Sciatic nerve (tissue), 2 donors: ENCODE data around the gene MLPH. TPM values are rescaled to one million over a fixed set of nuclear protein-coding genes. Genes with fewer than 3 reads are reported as not detected.
A peak's percentile ranks its signal among the peaks of the same experiment; 100 is the strongest.

Experiments
- ATAC-seq: fragments of 200-7000 bp; cut with Tn5 transposase; one replicate; pipeline ENCODE4 v1.9.1; 2020; ENCODE audit warnings: mild to moderate bottlenecking, moderate library complexity
- DNase-seq: peaks from one replicate; pipeline ENCODE4 v3.0.0-alpha.2; 2020; ENCODE audit warnings: low spot score
- intact Hi-C: fragments of 100-400 bp; cut with DNase I; formaldehyde crosslinking; loops from one replicate; pipeline ENCODE4 v1.14.2; 2022
- total RNA-seq: library from RNA; stranded (reverse); fragmentation: NEBNext Ultra II Directional; extraction: Animal tissue kit (Norgen Biotek cat#: 25700); gene quantifications from one replicate; pipeline ENCODE4 v1.2.1, GENCODE V29; 2021
- donor health status: DM: no; HTN: no; CAD: no.
- donor health status: DM: no; HTN: no; CAD: no.

Gene MLPH
- total RNA-seq, 1 donor from 2014 or later, result 25.5 TPM

GRCh38 chr2:237570776-237571335 lies 83.8 kb downstream of the MLPH start:
- DNase-seq (no peak), ATAC-seq (no peak)
- intact Hi-C loops, result loop anchor here (5.0 kb wide), 1 partner anchor 59 kb away; no protein-coding TSS in a partner anchor

- DNase-seq (no peak), ATAC-seq (peak; percentile 4)
- intact Hi-C loops, result loop anchor here (5.0 kb wide), 1 partner anchor 59 kb away; no protein-coding TSS in a partner anchor
Measured at GRCh38 chr2:237571551-237571950, 84.5 kb downstream of the MLPH start.

GRCh38 chr2:237572021-237572741 lies 85.1 kb downstream of the MLPH start:
- intact Hi-C loops, result loop anchor here (5.0 kb wide), 1 partner anchor 60 kb away; no protein-coding TSS in a partner anchor
- DNase-seq (peak; percentile 97), ATAC-seq (peak; percentile 96)

- DNase-seq, result no peak
- intact Hi-C loops, result loop anchor here (5.0 kb wide), 1 partner anchor 60 kb away; no protein-coding TSS in a partner anchor
- ATAC-seq, result peak; percentile 1
Measured at GRCh38 chr2:237572742-237573101, 85.7 kb downstream of the MLPH start.

GRCh38 chr2:237573721-237574415 lies 86.8 kb downstream of the MLPH start:
- ATAC-seq, result no peak

GRCh38 chr2:237574467-237574866 lies 87.4 kb downstream of the MLPH start:
- no peak for ATAC-seq
- no peak for DNase-seq
- intact Hi-C loops, result loop anchor here (5.0 kb wide), 1 partner anchor 62 kb away; no protein-coding TSS in a partner anchor

More at GRCh38 chr2:237573721-237574415, 86.8 kb downstream of the MLPH start:
- intact Hi-C loops, result loop anchor here (5.0 kb wide), 1 partner anchor 62 kb away; no protein-coding TSS in a partner anchor
- DNase-seq, result no peak

GRCh38 chr2:237574894-237575868 lies 88.1 kb downstream of the MLPH start:
- ATAC-seq (no peak), DNase-seq (no peak)
- intact Hi-C loops, result loop anchor here (5.0 kb wide), 2 partner anchors 63 to 167 kb away; no protein-coding TSS in a partner anchor

GRCh38 chr2:237575869-237576862 lies 89.1 kb downstream of the MLPH start:
- DNase-seq (no peak), ATAC-seq (no peak)
- intact Hi-C loops, result loop anchor here (5.0 kb wide), 1 partner anchor 166 kb away; no protein-coding TSS in a partner anchor

GRCh38 chr2:237576974-237577373 lies 89.9 kb downstream of the MLPH start:
- no peak for ATAC-seq
- no peak for DNase-seq
- intact Hi-C loops, result loop anchor here (5.0 kb wide), 1 partner anchor 165 kb away; no protein-coding TSS in a partner anchor

GRCh38 chr2:237577458-237577857 lies 90.4 kb downstream of the MLPH start:
- intact Hi-C loops, result loop anchor here (5.0 kb wide), 1 partner anchor 165 kb away; no protein-coding TSS in a partner anchor
- DNase-seq, result no peak
- no peak for ATAC-seq

- no peak for ATAC-seq
- no peak for DNase-seq
- intact Hi-C loops, result loop anchor here (5.0 kb wide), 1 partner anchor 164 kb away; no protein-coding TSS in a partner anchor
Measured at GRCh38 chr2:237577956-237578870, 91.2 kb downstream of the MLPH start.

GRCh38 chr2:237581326-237581725 lies 94.3 kb downstream of the MLPH start:
- intact Hi-C loops, result no loop called here
- ATAC-seq, result no peak
- no peak for DNase-seq

GRCh38 chr2:237581751-237582746 lies 95.0 kb downstream of the MLPH start:
- ATAC-seq, result peak; percentile 90
- intact Hi-C loops, result no loop called here
- DNase-seq, result no peak

- DNase-seq (no peak), ATAC-seq (no peak)
- intact Hi-C loops, result no loop called here
Measured at GRCh38 chr2:237583385-237584295, 96.6 kb downstream of the MLPH start.
